GM18909 (cell line): Measurements from ENCODE around the gene SLC4A1AP.

ENCODE experiments used
- ATAC-seq: cut with Tn5 transposase; IDR thresholded peaks from one replicate; pipeline ENCODE4 v1.9.1; 2021; ENCODE audit warnings: mild to moderate bottlenecking; ENCODE audit not compliant: unreplicated experiment, poor library complexity

SLC4A1AP gene

GRCh38 chr2:27736890-27737204 is 73.2 kb downstream of the SLC4A1AP start:
- no peak for ATAC-seq

GRCh38 chr2:27737676-27738348 is 74.1 kb downstream of the SLC4A1AP start:
- no peak for ATAC-seq

GRCh38 chr2:27738349-27739057 is 74.8 kb downstream of the SLC4A1AP start:
- ATAC-seq: no peak

- no peak for ATAC-seq
Observed at GRCh38 chr2:27739058-27739373, 75.3 kb downstream of the SLC4A1AP start.

GRCh38 chr2:27741673-27742072 is 78.0 kb downstream of the SLC4A1AP start:
- no peak for ATAC-seq

- no peak for ATAC-seq
Observed at GRCh38 chr2:27742571-27742970, 78.9 kb downstream of the SLC4A1AP start.
